IgD-negative memory B cell (primary cell): ENCODE measurements around the gene MVB12B. TPM values are rescaled to one million over a fixed set of nuclear protein-coding genes. Genes with fewer than 3 reads are reported as not detected.

Experiments used
- H3K27ac Mint-ChIP-seq, 3 donors: one replicate each; pipeline ENCODE4 v1.8.0; 2020 to 2022; ENCODE audit warnings: mild to moderate bottlenecking in 3 of 3, mixed read lengths in 3 of 3, moderate library complexity in 1 of 3
- H3K27me3 Mint-ChIP-seq: one replicate; pipeline ENCODE4 v1.8.0; 2021; ENCODE audit warnings: mixed read lengths
- H3K36me3 Mint-ChIP-seq: one replicate; pipeline ENCODE4 v1.8.0; 2020; ENCODE audit warnings: mild to moderate bottlenecking, mixed read lengths
- H3K4me1 Mint-ChIP-seq, 3 donors: one replicate each; pipeline ENCODE4 v1.8.0; 2020 to 2022; ENCODE audit warnings: mixed read lengths in 3 of 3, mild to moderate bottlenecking in 1 of 3
- H3K4me3 Mint-ChIP-seq, 4 donors: one replicate each; pipeline ENCODE4 v1.8.0; 2020 to 2022; ENCODE audit warnings: mild to moderate bottlenecking in 4 of 4, mixed read lengths in 4 of 4, moderate library complexity in 3 of 4
- H3K9me3 Mint-ChIP-seq, 3 donors: one replicate each; pipeline ENCODE4 v1.8.0; 2020 to 2021; ENCODE audit warnings: mixed read lengths in 3 of 3, mild to moderate bottlenecking in 1 of 3
- polyA plus RNA-seq: library from polyadenylated mRNA; unstranded; fragments of 300-500 nt; fragmentation: Illumina TruSeq; gene quantifications from one replicate; pipeline ENCODE4 v1.2.3, GENCODE V29; 2021

Gene MVB12B
- polyA plus RNA-seq, 1 donor from 2014 or later, result 0.93 TPM

GRCh38 chr9:126479515-126479914 is 152.9 kb downstream of the MVB12B start:
- Mint-ChIP-seq H3K4me3 (no peak overlapping the region), H3K9me3 (peaks cover 1 to 3% (median 2%) of the 10 kb centered on the region in 3 donors), H3K27me3 (peaks cover 5% of the 10 kb centered on the region), H3K4me1 (peaks cover 0 to 9% (median 5%) of the 10 kb centered on the region in 3 donors), H3K36me3 (peaks cover 3% of the 10 kb centered on the region), H3K27ac (no peak overlapping the region)

DNA sequence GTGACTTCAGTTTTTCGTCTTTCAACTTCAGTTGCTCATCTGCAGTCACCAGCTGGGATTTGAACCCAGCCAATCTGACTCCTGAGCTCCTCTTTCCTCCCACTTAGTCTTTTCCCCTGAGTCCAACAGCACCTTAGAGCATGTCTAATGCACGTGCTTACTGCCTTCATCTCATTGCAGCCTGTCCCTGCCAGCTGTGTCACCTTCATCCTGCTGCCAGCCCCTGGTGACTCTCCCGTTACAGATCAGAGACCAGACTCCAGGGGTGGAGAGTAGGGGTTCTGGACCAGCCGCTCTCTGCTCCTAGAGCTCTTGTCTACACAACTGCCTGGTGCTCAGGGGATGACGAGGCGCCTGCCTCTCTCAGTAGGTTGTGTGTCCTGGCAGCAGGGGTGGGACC is 154.2 kb downstream of the MVB12B start:
- peaks cover 0 to 8% (median 5%) of the 10 kb centered on the region in 3 donors for H3K4me1 Mint-ChIP-seq
- H3K4me3 Mint-ChIP-seq, result no peak overlapping the region
- H3K9me3 Mint-ChIP-seq, result peaks cover 1 to 3% (median 2%) of the 10 kb centered on the region in 3 donors
- peaks cover 5% of the 10 kb centered on the region for H3K27me3 Mint-ChIP-seq
- H3K27ac Mint-ChIP-seq, result no peak overlapping the region
- peaks cover 3% of the 10 kb centered on the region for H3K36me3 Mint-ChIP-seq

DNA sequence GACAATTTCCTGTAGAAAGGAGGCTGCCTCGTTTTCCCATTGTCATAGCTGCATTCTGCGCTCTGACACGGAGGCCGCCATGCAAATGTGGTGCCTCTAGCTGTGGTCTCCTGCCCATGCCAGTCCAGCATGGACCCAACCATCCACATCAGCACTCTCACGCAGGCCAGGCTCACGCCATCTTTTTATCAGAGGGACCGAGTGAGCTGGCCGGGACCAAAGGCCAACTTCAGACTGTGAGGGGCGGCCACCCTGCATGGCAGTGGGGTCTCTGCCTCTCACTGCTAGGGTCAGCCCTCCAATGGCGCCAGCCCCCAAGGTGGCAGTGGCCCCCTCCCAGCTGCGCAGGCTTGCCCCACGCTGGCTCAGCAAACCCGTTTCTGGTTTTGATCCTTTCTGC is 155.2 kb downstream of the MVB12B start:
- H3K9me3 Mint-ChIP-seq, result peaks cover 1 to 3% (median 2%) of the 10 kb centered on the region in 3 donors
- no peak overlapping the region for H3K4me3 Mint-ChIP-seq
- peaks cover 3% of the 10 kb centered on the region for H3K36me3 Mint-ChIP-seq
- H3K4me1 Mint-ChIP-seq, result peaks cover 0 to 8% (median 5%) of the 10 kb centered on the region in 3 donors
- no peak overlapping the region for H3K27ac Mint-ChIP-seq
- H3K27me3 Mint-ChIP-seq, result peaks cover 5% of the 10 kb centered on the region

DNA sequence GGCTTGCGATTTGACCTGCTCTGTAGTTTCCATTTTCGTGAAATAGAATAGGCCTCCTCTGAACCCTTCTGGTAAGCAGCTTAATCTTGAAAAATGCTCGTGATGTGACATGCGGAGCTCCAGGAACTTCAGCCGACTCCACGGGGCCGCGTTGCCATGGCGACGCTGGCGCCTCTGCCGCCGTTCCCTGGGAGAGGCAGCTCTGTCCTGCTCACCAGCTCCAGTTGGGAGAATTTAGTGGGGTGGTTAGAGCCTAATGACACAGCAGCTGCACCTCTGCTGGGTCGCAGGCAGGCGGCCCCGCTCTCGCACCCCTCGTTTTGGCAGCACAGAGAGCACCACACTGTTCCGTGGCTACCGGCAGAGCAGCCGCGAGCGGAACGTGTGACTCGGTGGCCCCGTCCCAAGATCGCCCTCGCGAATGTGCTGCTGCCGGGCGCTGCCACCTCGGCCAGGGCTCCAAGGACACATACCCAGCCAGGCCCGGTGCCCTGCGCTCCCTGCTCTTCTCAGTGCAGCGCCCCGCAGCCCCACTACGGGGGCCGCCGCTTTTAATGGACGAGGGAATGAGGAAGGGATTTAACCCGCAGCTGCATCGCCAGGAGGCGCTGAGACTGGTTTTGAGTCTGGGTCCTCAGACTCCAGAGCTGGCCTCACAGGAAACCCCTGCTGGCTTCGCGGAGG is 155.9 kb downstream of the MVB12B start:
- no peak overlapping the region for H3K27ac Mint-ChIP-seq
- H3K4me3 Mint-ChIP-seq, result no peak overlapping the region
- peaks cover 0 to 1% (median 0%) of the 10 kb centered on the region in 3 donors for H3K9me3 Mint-ChIP-seq
- peaks cover 0 to 8% (median 5%) of the 10 kb centered on the region in 3 donors for H3K4me1 Mint-ChIP-seq
- H3K36me3 Mint-ChIP-seq, result no peaks in the 10 kb centered on the region
- H3K27me3 Mint-ChIP-seq, result peaks cover 5% of the 10 kb centered on the region

GRCh38 chr9:126483468-126484073 is 156.9 kb downstream of the MVB12B start:
- Mint-ChIP-seq H3K27ac (no peak overlapping the region), H3K27me3 (peaks cover 5% of the 10 kb centered on the region), H3K4me1 (peaks cover 0 to 8% (median 5%) of the 10 kb centered on the region in 3 donors), H3K36me3 (no peaks in the 10 kb centered on the region), H3K9me3 (no peaks in the 10 kb centered on the region), H3K4me3 (no peak overlapping the region)

GRCh38 chr9:126485662-126486061 is 159.0 kb downstream of the MVB12B start:
- peaks cover 12% of the 10 kb centered on the region for H3K27me3 Mint-ChIP-seq
- H3K4me3 Mint-ChIP-seq, result no peak overlapping the region
- no peak overlapping the region for H3K27ac Mint-ChIP-seq
- no peaks in the 10 kb centered on the region for H3K9me3 Mint-ChIP-seq
- H3K4me1 Mint-ChIP-seq, result peaks cover 0 to 7% (median 3%) of the 10 kb centered on the region in 3 donors
- H3K36me3 Mint-ChIP-seq, result no peaks in the 10 kb centered on the region

GRCh38 chr9:126486276-126486675 is 159.6 kb downstream of the MVB12B start:
- no peaks in the 10 kb centered on the region for H3K9me3 Mint-ChIP-seq
- H3K36me3 Mint-ChIP-seq, result no peaks in the 10 kb centered on the region
- H3K27ac Mint-ChIP-seq, result peak overlapping the region in 1 of 3 donors; percentile 23
- peaks cover 0 to 1% (median 0%) of the 10 kb centered on the region in 3 donors for H3K4me1 Mint-ChIP-seq
- no peak overlapping the region for H3K4me3 Mint-ChIP-seq
- H3K27me3 Mint-ChIP-seq, result peaks cover 11% of the 10 kb centered on the region

DNA sequence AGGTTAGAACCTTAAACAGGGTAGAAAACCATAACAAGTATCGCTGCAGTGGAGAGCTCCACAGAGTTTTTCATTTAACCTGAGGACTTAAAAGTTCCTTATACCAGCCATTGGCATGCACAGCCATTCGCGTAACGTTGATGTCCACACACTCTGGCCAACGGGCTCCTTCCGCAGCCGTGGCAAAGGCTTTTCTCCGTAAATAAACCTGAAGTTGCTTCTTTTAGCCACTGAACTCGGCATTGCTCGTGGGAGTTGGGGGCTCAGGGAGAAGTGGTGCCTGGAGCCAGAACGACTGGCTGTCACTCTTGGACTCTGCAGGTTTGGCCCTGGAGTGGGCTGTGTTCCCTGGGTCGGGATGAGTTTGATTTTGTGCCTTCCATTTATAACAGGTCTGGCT is 161.2 kb downstream of the MVB12B start:
- no peak overlapping the region for H3K4me3 Mint-ChIP-seq
- no peaks in the 10 kb centered on the region for H3K36me3 Mint-ChIP-seq
- H3K9me3 Mint-ChIP-seq, result no peaks in the 10 kb centered on the region
- H3K4me1 Mint-ChIP-seq, result no peaks in the 10 kb centered on the region
- H3K27me3 Mint-ChIP-seq, result peaks cover 9% of the 10 kb centered on the region
- H3K27ac Mint-ChIP-seq, result no peak overlapping the region

- H3K4me1 Mint-ChIP-seq, result no peaks in the 10 kb centered on the region
- peaks cover 9% of the 10 kb centered on the region for H3K27me3 Mint-ChIP-seq
- no peaks in the 10 kb centered on the region for H3K36me3 Mint-ChIP-seq
- no peaks in the 10 kb centered on the region for H3K9me3 Mint-ChIP-seq
- H3K4me3 Mint-ChIP-seq, result no peak overlapping the region
- H3K27ac Mint-ChIP-seq, result no peak overlapping the region
Observed at GRCh38 chr9:126488310-126488709, 161.7 kb downstream of the MVB12B start.

GRCh38 chr9:126488881-126489404 is 162.3 kb downstream of the MVB12B start:
- Mint-ChIP-seq H3K36me3 (no peaks in the 10 kb centered on the region), H3K27ac (no peak overlapping the region), H3K27me3 (peaks cover 9% of the 10 kb centered on the region), H3K4me1 (no peaks in the 10 kb centered on the region), H3K4me3 (no peak overlapping the region), H3K9me3 (no peaks in the 10 kb centered on the region)

GRCh38 chr9:126489581-126490213 is 163.1 kb downstream of the MVB12B start:
- Mint-ChIP-seq H3K4me3 (no peak overlapping the region), H3K27me3 (peaks cover 9% of the 10 kb centered on the region), H3K9me3 (no peaks in the 10 kb centered on the region), H3K27ac (no peak overlapping the region), H3K4me1 (no peaks in the 10 kb centered on the region), H3K36me3 (no peaks in the 10 kb centered on the region)

DNA sequence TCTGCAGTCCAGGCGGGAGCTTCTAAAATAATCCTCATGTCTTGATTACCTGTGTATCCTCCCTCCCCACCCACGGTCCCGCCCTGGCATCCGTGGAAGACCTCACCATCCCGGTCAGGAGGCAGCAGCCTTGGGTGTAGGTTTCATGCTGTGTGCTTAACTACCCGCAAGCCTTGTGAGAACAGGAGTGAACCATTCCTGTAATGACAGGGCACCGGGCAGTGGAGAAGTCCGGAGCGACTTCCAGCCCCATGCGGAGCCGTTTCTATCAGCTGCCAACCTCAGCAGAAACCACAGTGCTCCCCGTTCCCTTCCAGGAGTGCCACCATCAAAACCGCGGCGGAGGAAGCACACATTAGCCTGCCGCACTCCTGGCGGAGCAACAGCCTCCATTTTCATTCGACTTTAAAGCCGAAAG is 163.6 kb downstream of the MVB12B start:
- H3K4me3 Mint-ChIP-seq, result peak overlapping the region in 1 of 4 donors; percentile 9
- no peak overlapping the region for H3K27ac Mint-ChIP-seq
- no peaks in the 10 kb centered on the region for H3K4me1 Mint-ChIP-seq
- no peaks in the 10 kb centered on the region for H3K36me3 Mint-ChIP-seq
- no peaks in the 10 kb centered on the region for H3K9me3 Mint-ChIP-seq
- peaks cover 9% of the 10 kb centered on the region for H3K27me3 Mint-ChIP-seq

DNA sequence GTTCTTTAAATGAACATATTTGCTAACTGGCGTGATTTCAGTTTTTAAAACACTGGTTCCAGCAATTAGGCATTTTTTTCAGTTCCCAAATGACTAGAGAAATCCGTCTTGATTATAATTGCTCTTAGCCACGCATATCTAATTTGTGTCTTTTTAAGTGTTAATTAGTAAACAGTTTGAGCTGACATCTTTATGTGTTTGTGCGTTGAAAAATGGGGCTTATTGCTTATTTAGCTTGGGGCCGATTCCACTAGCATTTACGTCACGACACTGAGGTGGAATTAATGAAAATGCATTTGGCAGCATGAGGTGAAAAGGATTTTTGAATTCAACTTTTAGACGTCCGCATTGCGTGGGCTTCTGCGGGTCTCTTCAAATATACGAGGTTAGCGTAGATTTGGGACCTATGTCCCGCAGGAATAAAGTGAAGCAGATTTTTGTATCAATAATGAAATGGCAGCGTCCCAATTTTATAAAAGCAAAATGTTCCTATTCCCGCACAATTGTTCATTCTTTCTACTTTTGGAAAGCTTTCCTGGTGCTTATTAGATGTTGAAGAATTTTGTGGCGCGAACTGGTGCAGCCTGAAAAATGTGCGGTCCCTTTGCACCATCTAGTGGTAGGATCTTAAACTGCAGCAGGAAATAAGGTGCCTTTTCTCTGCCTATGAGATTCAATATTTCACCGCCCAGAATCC is 164.4 kb downstream of the MVB12B start:
- H3K4me3 Mint-ChIP-seq, result no peak overlapping the region
- no peaks in the 10 kb centered on the region for H3K4me1 Mint-ChIP-seq
- peaks cover 9% of the 10 kb centered on the region for H3K27me3 Mint-ChIP-seq
- no peaks in the 10 kb centered on the region for H3K36me3 Mint-ChIP-seq
- no peaks in the 10 kb centered on the region for H3K9me3 Mint-ChIP-seq
- no peak overlapping the region for H3K27ac Mint-ChIP-seq

DNA sequence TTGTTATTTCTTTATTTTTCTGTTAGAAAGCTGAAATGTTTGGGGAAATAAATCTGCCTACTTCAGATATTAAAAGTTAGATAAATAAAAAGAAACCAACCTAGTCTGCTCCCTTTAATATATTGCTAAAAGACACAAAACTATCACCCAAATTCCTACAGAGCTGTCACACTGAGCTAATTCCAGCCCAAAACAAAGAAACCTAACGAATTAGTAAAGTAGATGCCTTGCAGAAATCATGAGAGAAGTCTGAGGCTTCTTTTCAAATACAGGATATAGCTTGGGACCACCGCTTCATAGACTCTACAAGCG is 164.9 kb downstream of the MVB12B start:
- Mint-ChIP-seq H3K9me3 (no peaks in the 10 kb centered on the region), H3K4me1 (no peaks in the 10 kb centered on the region), H3K4me3 (no peak overlapping the region), H3K36me3 (no peaks in the 10 kb centered on the region), H3K27me3 (peaks cover 9% of the 10 kb centered on the region), H3K27ac (no peak overlapping the region)

DNA sequence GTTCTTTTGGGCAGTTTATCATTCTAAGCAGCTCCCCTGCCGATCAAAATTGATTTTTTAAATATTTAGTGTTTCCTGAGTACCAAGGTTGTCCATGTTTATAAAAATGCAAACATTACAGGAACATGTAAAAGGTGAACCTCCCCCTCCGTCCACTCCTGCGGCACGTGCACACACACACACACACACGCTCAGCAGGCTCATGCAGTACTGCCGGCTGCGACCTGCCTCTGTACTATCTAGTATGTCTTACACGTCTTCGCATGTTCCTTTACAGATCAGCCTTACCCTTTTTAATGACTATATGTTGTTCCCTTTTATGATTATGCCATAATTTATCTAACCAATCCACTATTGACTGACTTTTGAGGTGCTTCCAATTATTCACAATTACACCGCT is 165.3 kb downstream of the MVB12B start:
- no peaks in the 10 kb centered on the region for H3K9me3 Mint-ChIP-seq
- H3K4me1 Mint-ChIP-seq, result no peaks in the 10 kb centered on the region
- no peak overlapping the region for H3K4me3 Mint-ChIP-seq
- peaks cover 2% of the 10 kb centered on the region for H3K36me3 Mint-ChIP-seq
- H3K27ac Mint-ChIP-seq, result no peak overlapping the region
- H3K27me3 Mint-ChIP-seq, result peaks cover 9% of the 10 kb centered on the region
